Brain microvascular endothelial cell (primary cell): ENCODE measurements around the gene PCDHGA6.
A peak's percentile ranks its signal among the peaks of the same experiment; 100 is the strongest.

Experiments used
- DNase-seq: peaks from one replicate; pipeline ENCODE4 v3.0.0-alpha.2; 2020
- H3K27ac ChIP-seq: fragments of 250-450 bp; sonication (Bioruptor Pico); 2 replicates; pipeline ENCODE4 v1.5.1; 2020; ENCODE audit warnings: mild to moderate bottlenecking, moderate library complexity
- H3K27me3 ChIP-seq: fragments of 250-450 bp; sonication (Bioruptor Pico); replicated peaks from 2 replicates; pipeline ENCODE4 v1.5.1; 2020; ENCODE audit warnings: mild to moderate bottlenecking
- H3K36me3 ChIP-seq: fragments of 250-450 bp; sonication (Bioruptor Pico); replicated peaks from 2 replicates; pipeline ENCODE4 v1.5.1; 2020; ENCODE audit warnings: mild to moderate bottlenecking
- H3K4me3 ChIP-seq: 2 replicates; pipeline ENCODE4 v1.5.1; 2011; ENCODE audit warnings: low read depth, mild to moderate bottlenecking, control low read depth, low read length, moderate library complexity
- in situ Hi-C: cut with HindIII; loops from 2 replicates; pipeline ENCODE4 v1.10.0; 2017; ENCODE audit warnings: low sequenced_read_pairs, low pct_ligation_motif_present
- TF ChIP-seq, protein P1 (sequence below): IDR thresholded peaks from 2 replicates; pipeline ENCODE4 v1.5.1; 2011; ENCODE audit warnings: low read depth, mild to moderate bottlenecking, moderate library complexity, low read length, control low read depth, inconsistent platforms; ENCODE audit errors: missing control alignments

PCDHGA6 gene

DNA sequence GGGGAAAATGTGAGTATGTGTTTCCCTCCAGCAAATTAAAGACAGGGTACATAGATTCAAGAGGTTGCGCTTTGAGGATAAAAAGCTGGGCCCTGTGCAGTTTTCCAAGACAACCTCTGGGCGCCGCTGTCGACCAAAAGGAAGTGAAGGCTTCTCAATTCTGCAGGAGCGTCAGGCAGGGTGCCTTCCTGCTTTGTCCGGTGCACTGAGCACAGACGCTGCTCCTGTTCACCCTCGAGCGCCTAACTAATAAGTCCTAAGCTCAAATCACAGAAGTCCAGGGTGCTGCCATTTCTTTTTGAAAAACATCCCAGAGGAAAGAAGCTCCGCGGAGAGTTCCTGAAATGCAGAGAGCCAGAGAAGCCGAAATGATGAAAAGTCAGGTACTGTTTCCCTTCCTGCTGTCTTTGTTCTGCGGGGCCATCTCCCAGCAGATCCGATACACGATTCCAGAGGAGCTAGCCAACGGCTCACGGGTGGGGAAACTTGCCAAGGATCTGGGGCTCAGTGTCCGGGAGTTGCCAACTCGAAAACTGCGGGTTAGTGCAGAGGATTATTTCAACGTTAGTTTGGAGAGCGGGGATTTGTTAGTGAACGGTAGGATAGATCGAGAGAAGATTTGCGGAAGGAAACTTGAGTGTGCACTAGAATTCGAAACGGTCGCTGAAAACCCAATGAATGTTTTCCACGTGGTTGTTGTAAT is 23.6 kb upstream of the PCDHGA6 start, which contains the start of gene PCDHGB1:
Gene PCDHGB1 (plus strand): TSS at position 183 of the 703 bp plus-strand sequence. CDS start 162 bp downstream, at position 345.
- Histone ChIP-seq H3K4me3 (peak within 1 kb of the TSS; percentile 17), H3K36me3 (no peaks in the 10 kb centered on the region), H3K27me3 (no peaks in the 10 kb centered on the region), H3K27ac (no peak within 1 kb of the TSS)
- peak; percentile 9 for DNase-seq
- TF ChIP-seq, protein P1, sequence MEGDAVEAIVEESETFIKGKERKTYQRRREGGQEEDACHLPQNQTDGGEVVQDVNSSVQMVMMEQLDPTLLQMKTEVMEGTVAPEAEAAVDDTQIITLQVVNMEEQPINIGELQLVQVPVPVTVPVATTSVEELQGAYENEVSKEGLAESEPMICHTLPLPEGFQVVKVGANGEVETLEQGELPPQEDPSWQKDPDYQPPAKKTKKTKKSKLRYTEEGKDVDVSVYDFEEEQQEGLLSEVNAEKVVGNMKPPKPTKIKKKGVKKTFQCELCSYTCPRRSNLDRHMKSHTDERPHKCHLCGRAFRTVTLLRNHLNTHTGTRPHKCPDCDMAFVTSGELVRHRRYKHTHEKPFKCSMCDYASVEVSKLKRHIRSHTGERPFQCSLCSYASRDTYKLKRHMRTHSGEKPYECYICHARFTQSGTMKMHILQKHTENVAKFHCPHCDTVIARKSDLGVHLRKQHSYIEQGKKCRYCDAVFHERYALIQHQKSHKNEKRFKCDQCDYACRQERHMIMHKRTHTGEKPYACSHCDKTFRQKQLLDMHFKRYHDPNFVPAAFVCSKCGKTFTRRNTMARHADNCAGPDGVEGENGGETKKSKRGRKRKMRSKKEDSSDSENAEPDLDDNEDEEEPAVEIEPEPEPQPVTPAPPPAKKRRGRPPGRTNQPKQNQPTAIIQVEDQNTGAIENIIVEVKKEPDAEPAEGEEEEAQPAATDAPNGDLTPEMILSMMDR = peak; percentile 63
- in situ Hi-C loops = no loop called here

GRCh38 chr5:141351591-141351990 is 22.1 kb upstream of the PCDHGA6 start:
- in situ Hi-C loops = no loop called here
- Histone ChIP-seq H3K36me3 (no peaks in the 10 kb centered on the region), H3K27ac (no peak overlapping the region), H3K27me3 (no peaks in the 10 kb centered on the region), H3K4me3 (no peak overlapping the region)
- TF ChIP-seq, protein P1 = no peak
- no peak for DNase-seq

DNA sequence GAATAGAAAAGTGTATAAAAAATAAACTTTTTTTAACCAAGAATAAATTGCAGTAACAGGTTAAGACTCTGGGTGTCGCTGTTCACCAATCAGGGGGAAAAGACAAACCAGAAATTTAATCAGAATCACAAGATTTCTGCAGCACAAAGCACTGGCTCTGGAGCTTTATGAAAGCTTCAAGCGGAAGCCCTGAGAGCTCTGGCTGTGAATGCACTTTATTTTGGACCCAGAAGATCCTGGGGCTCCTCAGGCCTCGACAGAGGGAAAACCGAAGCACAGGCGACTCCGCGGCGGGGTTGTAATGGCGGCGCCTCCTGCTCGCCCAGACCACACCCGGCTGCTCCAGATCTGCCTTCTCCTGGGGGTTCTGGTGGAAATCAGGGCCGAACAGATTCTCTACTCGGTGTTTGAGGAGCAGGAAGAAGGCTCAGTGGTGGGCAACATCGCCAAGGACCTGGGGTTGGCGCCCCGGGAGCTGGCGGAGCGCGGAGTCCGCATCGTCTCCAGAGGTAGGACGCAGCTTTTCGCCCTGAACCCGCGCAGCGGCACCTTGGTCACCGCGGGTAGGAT is 18.7 kb upstream of the PCDHGA6 start, which contains the start of gene PCDHGA4:
Gene PCDHGA4 (plus strand): TSS at position 122 of the 570 bp plus-strand sequence. CDS start 87 bp downstream, at position 209.
- in situ Hi-C loops = no loop called here
- no peak for DNase-seq
- H3K4me3 ChIP-seq = peak within 1 kb of the TSS; percentile 31
- no peaks in the 10 kb centered on the region for H3K36me3 ChIP-seq
- H3K27ac ChIP-seq = no peak within 1 kb of the TSS
- no peaks in the 10 kb centered on the region for H3K27me3 ChIP-seq
- TF ChIP-seq, protein P1 = peak; percentile 37

DNA sequence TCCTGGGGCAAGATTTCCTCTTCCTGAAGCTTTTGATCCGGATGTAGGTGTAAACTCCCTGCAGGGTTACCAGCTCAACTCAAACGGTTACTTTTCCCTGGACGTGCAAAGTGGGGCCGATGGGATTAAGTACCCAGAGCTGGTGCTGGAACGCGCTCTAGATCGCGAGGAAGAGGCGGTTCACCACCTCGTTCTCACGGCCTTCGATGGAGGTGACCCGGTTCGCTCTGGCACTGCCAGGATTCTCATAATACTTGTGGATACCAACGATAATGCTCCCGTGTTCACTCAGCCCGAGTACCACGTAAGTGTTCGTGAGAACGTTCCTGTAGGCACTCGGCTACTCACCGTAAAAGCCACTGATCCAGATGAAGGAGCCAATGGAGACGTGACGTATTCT is 18.1 kb upstream of the PCDHGA6 start:
- H3K36me3 ChIP-seq = no peaks in the 10 kb centered on the region
- no peak overlapping the region for H3K27ac ChIP-seq
- TF ChIP-seq, protein P1 = no peak
- no peak overlapping the region for H3K4me3 ChIP-seq
- no peak for DNase-seq
- H3K27me3 ChIP-seq = no peaks in the 10 kb centered on the region
- in situ Hi-C loops = no loop called here

DNA sequence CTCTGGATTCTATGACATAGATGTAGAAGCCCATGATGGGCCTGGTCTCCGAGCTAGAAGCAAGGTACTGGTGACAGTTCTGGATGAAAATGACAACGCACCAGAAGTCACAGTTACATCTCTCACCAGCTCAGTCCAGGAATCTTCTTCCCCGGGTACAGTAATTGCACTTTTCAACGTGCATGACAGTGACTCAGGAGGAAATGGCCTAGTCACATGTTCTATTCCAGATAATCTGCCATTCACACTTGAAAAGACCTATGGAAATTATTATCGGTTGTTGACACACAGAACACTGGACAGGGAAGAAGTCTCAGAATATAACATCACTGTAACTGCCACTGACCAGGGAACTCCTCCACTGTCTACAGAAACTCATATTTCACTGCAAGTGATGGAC is 17.6 kb upstream of the PCDHGA6 start:
- in situ Hi-C loops = no loop called here
- Histone ChIP-seq H3K27ac (no peak overlapping the region), H3K36me3 (no peaks in the 10 kb centered on the region), H3K4me3 (no peak overlapping the region), H3K27me3 (no peaks in the 10 kb centered on the region)
- TF ChIP-seq, protein P1 = no peak
- DNase-seq = no peak
